Stimulated activated effector memory CD8-positive, alpha-beta T cell treated with anti-CD3 and anti-CD28 coated beads, Interleukin-12 subunit alpha, Interleukin-12 subunit beta, amount 100 ng/mL, for 72 hours (primary cell): ENCODE data around the gene NEDD8.

Experiments
- ATAC-seq: fragments of 150-1000 bp; cut with Tn5 transposase; 2 replicates; pipeline ENCODE4 v1.10.0; 2021
- DNase-seq, 2 donors: peaks; one replicate each; pipeline ENCODE4 v3.0.0; 2021 to 2022; ENCODE audit warnings: low spot score in 2 of 2
- H3K27ac Mint-ChIP-seq: one replicate; pipeline ENCODE4 v1.8.0; 2022; ENCODE audit warnings: mild to moderate bottlenecking, mixed read lengths
- H3K36me3 Mint-ChIP-seq: one replicate; pipeline ENCODE4 v1.8.0; 2022; ENCODE audit warnings: mild to moderate bottlenecking, mixed read lengths
- H3K4me1 Mint-ChIP-seq: one replicate; pipeline ENCODE4 v1.8.0; 2022; ENCODE audit warnings: mixed read lengths
- H3K4me3 Mint-ChIP-seq: one replicate; pipeline ENCODE4 v1.8.0; 2022; ENCODE audit warnings: mild to moderate bottlenecking, mixed read lengths
- H3K9me3 Mint-ChIP-seq: one replicate; pipeline ENCODE4 v1.8.0; 2022; ENCODE audit warnings: mixed read lengths

Gene NEDD8

GRCh38 chr14:24189460-24189859 is 42.7 kb downstream of the NEDD8 start:
- Mint-ChIP-seq H3K4me1 (peaks cover 53% of the 10 kb centered on the region), H3K9me3 (no peaks in the 10 kb centered on the region), H3K36me3 (peaks cover 77% of the 10 kb centered on the region), H3K4me3 (no peak overlapping the region), H3K27ac (peak overlapping the region; percentile 80)
- ATAC-seq (no peak), DNase-seq (no peak)

- DNase-seq = no peak
- Mint-ChIP-seq H3K36me3 (peaks cover 77% of the 10 kb centered on the region), H3K9me3 (no peaks in the 10 kb centered on the region), H3K27ac (peak overlapping the region; percentile 80), H3K4me3 (peak overlapping the region; percentile 84), H3K4me1 (peaks cover 49% of the 10 kb centered on the region)
- no peak for ATAC-seq
Observed at GRCh38 chr14:24189059-24189375, 43.1 kb downstream of the NEDD8 start.

GRCh38 chr14:24188251-24189058 is 43.7 kb downstream of the NEDD8 start, which contains the start of gene IPO4:
Gene IPO4, minus strand, starts transcription at chr14:24188816. Its CDS starts 29 bp downstream, at chr14:24188787.
- H3K27ac Mint-ChIP-seq = peak within 1 kb of the TSS; percentile 80
- no peaks in the 10 kb centered on the region for H3K9me3 Mint-ChIP-seq
- H3K4me1 Mint-ChIP-seq = peaks cover 45% of the 10 kb centered on the region
- H3K36me3 Mint-ChIP-seq = peaks cover 78% of the 10 kb centered on the region
- ATAC-seq (peak; percentile 97), DNase-seq (peak; percentile 79 to 95)
- peak within 1 kb of the TSS; percentile 84 for H3K4me3 Mint-ChIP-seq

GRCh38 chr14:24187539-24187915 is 44.6 kb downstream of the NEDD8 start:
- Mint-ChIP-seq H3K36me3 (peaks cover 80% of the 10 kb centered on the region), H3K4me3 (peak overlapping the region; percentile 84), H3K9me3 (no peaks in the 10 kb centered on the region), H3K4me1 (peaks cover 45% of the 10 kb centered on the region), H3K27ac (peak overlapping the region; percentile 80)
- ATAC-seq = no peak
- no peak for DNase-seq

GRCh38 chr14:24186831-24187538 is 45.2 kb downstream of the NEDD8 start:
- Mint-ChIP-seq H3K9me3 (no peaks in the 10 kb centered on the region), H3K27ac (peak overlapping the region; percentile 80), H3K4me1 (peaks cover 44% of the 10 kb centered on the region), H3K4me3 (peak overlapping the region; percentile 84), H3K36me3 (peaks cover 79% of the 10 kb centered on the region)
- ATAC-seq (no peak), DNase-seq (no peak)

GRCh38 chr14:24185741-24186140 is 46.4 kb downstream of the NEDD8 start:
- no peak for DNase-seq
- Mint-ChIP-seq H3K9me3 (no peaks in the 10 kb centered on the region), H3K27ac (peak overlapping the region; percentile 64), H3K4me3 (no peak overlapping the region), H3K4me1 (peaks cover 42% of the 10 kb centered on the region), H3K36me3 (peaks cover 79% of the 10 kb centered on the region)
- no peak for ATAC-seq

GRCh38 chr14:24185026-24185425 is 47.1 kb downstream of the NEDD8 start:
- Mint-ChIP-seq H3K27ac (peak overlapping the region; percentile 64), H3K4me1 (peaks cover 44% of the 10 kb centered on the region), H3K36me3 (peaks cover 80% of the 10 kb centered on the region), H3K4me3 (no peak overlapping the region), H3K9me3 (no peaks in the 10 kb centered on the region)
- ATAC-seq = no peak
- no peak for DNase-seq

GRCh38 chr14:24184104-24184970 is 47.8 kb downstream of the NEDD8 start:
- no peak for ATAC-seq
- peaks cover 43% of the 10 kb centered on the region for H3K4me1 Mint-ChIP-seq
- peak overlapping the region; percentile 64 for H3K27ac Mint-ChIP-seq
- H3K4me3 Mint-ChIP-seq = no peak overlapping the region
- DNase-seq = no peak
- H3K9me3 Mint-ChIP-seq = no peaks in the 10 kb centered on the region
- peaks cover 87% of the 10 kb centered on the region for H3K36me3 Mint-ChIP-seq

- H3K9me3 Mint-ChIP-seq = no peaks in the 10 kb centered on the region
- H3K36me3 Mint-ChIP-seq = peaks cover 90% of the 10 kb centered on the region
- no peak for ATAC-seq
- peak overlapping the region; percentile 84 for H3K27ac Mint-ChIP-seq
- no peak overlapping the region for H3K4me3 Mint-ChIP-seq
- no peak for DNase-seq
- peaks cover 42% of the 10 kb centered on the region for H3K4me1 Mint-ChIP-seq
Observed at GRCh38 chr14:24183014-24183481, 49.1 kb downstream of the NEDD8 start.

GRCh38 chr14:24182110-24182882 is 49.9 kb downstream of the NEDD8 start:
- H3K4me1 Mint-ChIP-seq = peaks cover 34% of the 10 kb centered on the region
- H3K9me3 Mint-ChIP-seq = no peaks in the 10 kb centered on the region
- H3K27ac Mint-ChIP-seq = peak overlapping the region; percentile 84
- ATAC-seq (no peak), DNase-seq (no peak)
- peaks cover 90% of the 10 kb centered on the region for H3K36me3 Mint-ChIP-seq
- no peak overlapping the region for H3K4me3 Mint-ChIP-seq

- H3K4me3 Mint-ChIP-seq = no peak overlapping the region
- peak overlapping the region; percentile 85 for H3K27ac Mint-ChIP-seq
- no peaks in the 10 kb centered on the region for H3K9me3 Mint-ChIP-seq
- ATAC-seq = no peak
- peaks cover 93% of the 10 kb centered on the region for H3K36me3 Mint-ChIP-seq
- H3K4me1 Mint-ChIP-seq = peaks cover 29% of the 10 kb centered on the region
- DNase-seq = no peak
Observed at GRCh38 chr14:24181371-24182077, 50.6 kb downstream of the NEDD8 start.

- Mint-ChIP-seq H3K36me3 (peaks cover 98% of the 10 kb centered on the region), H3K4me3 (no peak overlapping the region), H3K9me3 (no peaks in the 10 kb centered on the region), H3K27ac (peak overlapping the region; percentile 85), H3K4me1 (peaks cover 25% of the 10 kb centered on the region)
- ATAC-seq = peak; percentile 27
- DNase-seq = no peak
Observed at GRCh38 chr14:24179961-24180796, 52.0 kb downstream of the NEDD8 start.

- peak overlapping the region; percentile 85 for H3K27ac Mint-ChIP-seq
- H3K4me3 Mint-ChIP-seq = no peak overlapping the region
- no peaks in the 10 kb centered on the region for H3K9me3 Mint-ChIP-seq
- H3K4me1 Mint-ChIP-seq = peaks cover 32% of the 10 kb centered on the region
- ATAC-seq = peak; percentile 2
- H3K36me3 Mint-ChIP-seq = peaks cover 98% of the 10 kb centered on the region
- DNase-seq = no peak
Observed at GRCh38 chr14:24179294-24179960, 52.7 kb downstream of the NEDD8 start.
